SK-N-SH (cell line): ENCODE measurements around the gene PIKFYVE. TPM values are rescaled to one million over a fixed set of nuclear protein-coding genes. Genes with fewer than 3 reads are reported as not detected.

Experiments
- CTCF ChIA-PET: fragments of 300-600, 350-600 bp; formaldehyde crosslinking; extraction: SDS; loops from one replicate; lab custom pipeline; 2021; lab: Yijun Ruan, JAX
- POLR2A ChIA-PET: fragments of 350-600 bp; sonication (Branson Sonifier 250); formaldehyde crosslinking; extraction: SDS; loops from one replicate; lab custom pipeline; 2020; ENCODE audit warnings: antibody characterized with exemption, inconsistent platforms; lab: Yijun Ruan, JAX
- DNase-seq: peaks from one replicate; pipeline ENCODE4 v3.0.0; 2012
- H2AFZ ChIP-seq: fragments of 200-600 bp; sonication (generic); 2 replicates; pipeline ENCODE4 v1.8.1; 2016; ENCODE audit warnings: antibody characterized with exemption, mild to moderate bottlenecking, low read depth
- H3F3A ChIP-seq: fragments of 200-600 bp; sonication (generic); replicated peaks from 2 replicates; pipeline ENCODE3; 2016; ENCODE audit warnings: antibody characterized with exemption, mild to moderate bottlenecking; ENCODE audit not compliant: insufficient read depth
- H3K27ac ChIP-seq, 2 experiments: fragments of 200-500 bp in 1 of 2; fragments of 200-600 bp in 1 of 2; sonication (Bioruptor generic) in 1 of 2; sonication (generic), shearing (Covaris generic) in 1 of 2; 2 replicates each; pipeline versions ENCODE4 v1.5.1 to v1.6.1; 2014 to 2016; ENCODE audit warnings: low read depth in 2 of 2, inconsistent platforms in 1 of 2, low read length in 1 of 2, mild to moderate bottlenecking in 1 of 2, mixed read lengths in 1 of 2
- H3K27me3 ChIP-seq: fragments of 200-600 bp; sonication (generic), shearing (Covaris generic); 2 replicates; pipeline ENCODE4 v1.6.1; 2016; ENCODE audit warnings: mixed run types; ENCODE audit not compliant: insufficient read depth
- H3K36me3 ChIP-seq, 2 experiments: fragments of 200-500 bp in 1 of 2; fragments of 200-600 bp in 1 of 2; sonication (Bioruptor generic) in 1 of 2; sonication (generic) in 1 of 2; replicated peaks in 1 of 2; 2 replicates each; pipeline versions ENCODE3 to v1.5.1; 2014 to 2016; ENCODE audit warnings: low read length in 1 of 2, mild to moderate bottlenecking in 1 of 2; ENCODE audit not compliant: insufficient read depth in 2 of 2, control insufficient read depth in 1 of 2
- H3K4me1 ChIP-seq, 2 experiments: fragments of 200-500 bp in 1 of 2; fragments of 200-600 bp in 1 of 2; sonication (Bioruptor generic) in 1 of 2; sonication (generic), shearing (Covaris generic) in 1 of 2; 2 replicates each; pipeline versions ENCODE4 v1.5.1 to v1.6.1; 2014 to 2016; ENCODE audit warnings: low read depth in 1 of 2, low read length in 1 of 2, mixed run types in 1 of 2; ENCODE audit not compliant: insufficient read depth in 2 of 2, control insufficient read depth in 1 of 2
- H3K4me2 ChIP-seq: fragments of 200-600 bp; sonication (generic), shearing (Covaris generic); 2 replicates; pipeline ENCODE4 v1.6.1; 2017; ENCODE audit warnings: mixed run types
- H3K4me3 ChIP-seq, 2 experiments: fragments of 200-500 bp in 1 of 2; fragments of 200-600 bp in 1 of 2; sonication (Bioruptor generic) in 1 of 2; sonication (generic), shearing (Covaris generic) in 1 of 2; 2 replicates each; pipeline versions ENCODE4 v1.5.1 to v1.8.1; 2014 to 2016; ENCODE audit warnings: low read depth in 2 of 2, inconsistent platforms in 1 of 2, low read length in 1 of 2, mild to moderate bottlenecking in 1 of 2, mixed read lengths in 1 of 2, moderate library complexity in 1 of 2
- H3K79me2 ChIP-seq: fragments of 200-600 bp; sonication (generic); 2 replicates; pipeline ENCODE4 v1.8.1; 2017; ENCODE audit warnings: mild to moderate bottlenecking; ENCODE audit not compliant: insufficient read depth
- H3K9ac ChIP-seq: fragments of 200-600 bp; sonication (generic); 2 replicates; pipeline ENCODE4 v1.6.1; 2017; ENCODE audit warnings: mixed run types
- H3K9me2 ChIP-seq: fragments of 200-600 bp; sonication (generic); 2 replicates; pipeline ENCODE4 v1.6.1; 2017; ENCODE audit warnings: mixed run types
- H3K9me3 ChIP-seq: fragments of 200-600 bp; sonication (generic); 2 replicates; pipeline ENCODE4 v1.6.1; 2017; ENCODE audit warnings: mixed run types, mild to moderate bottlenecking, moderate library complexity
- H4K20me1 ChIP-seq: fragments of 200-600 bp; sonication (generic); 2 replicates; pipeline ENCODE4 v1.6.1; 2017; ENCODE audit warnings: mild to moderate bottlenecking, mixed run types; ENCODE audit not compliant: insufficient read depth
- CHD2 ChIP-seq: fragments of 150-350 bp; IDR thresholded peaks from 2 replicates; pipeline ENCODE4 v1.6.1; 2018; ENCODE audit warnings: low read length; ENCODE audit not compliant: partially characterized antibody
- ELF1 ChIP-seq: IDR thresholded peaks from 2 replicates; pipeline ENCODE4 v1.4.0; 2012
- EP300 ChIP-seq, 2 experiments: IDR thresholded peaks; 2 replicates each; pipeline versions ENCODE4 v1.4.0 to v1.6.1; 2012; ENCODE audit warnings: borderline replicate concordance in 1 of 2, low read depth in 1 of 2, low read length in 1 of 2
- EZH2phosphoT487 ChIP-seq: fragments of 200-600 bp; sonication (generic); IDR thresholded peaks from 2 replicates; pipeline ENCODE4 v1.6.1; 2017; ENCODE audit warnings: low read depth, mixed run types, mild to moderate bottlenecking, antibody characterized with exemption, moderate library complexity, borderline replicate concordance
- FOXJ3 ChIP-seq: sonication (generic); formaldehyde crosslinking; IDR thresholded peaks from 2 replicates; pipeline ENCODE4 v1.5.1; 2020; ENCODE audit warnings: mild to moderate bottlenecking, missing genetic modification reagents
- FOXM1 ChIP-seq: IDR thresholded peaks from 2 replicates; pipeline ENCODE4 v1.4.0; 2012; ENCODE audit warnings: low read depth, mild to moderate bottlenecking
- GABPA ChIP-seq: IDR thresholded peaks from 2 replicates; pipeline ENCODE4 v1.4.0; 2012; ENCODE audit warnings: low read depth, mild to moderate bottlenecking
- JUND ChIP-seq: IDR thresholded peaks from 2 replicates; pipeline ENCODE4 v1.4.0; 2012
- MEF2A ChIP-seq: IDR thresholded peaks from 2 replicates; pipeline ENCODE4 v1.4.0; 2012; ENCODE audit warnings: low read depth, borderline replicate concordance
- MXI1 ChIP-seq: IDR thresholded peaks from 2 replicates; pipeline ENCODE4 v1.6.1; 2012; ENCODE audit warnings: mild to moderate bottlenecking, low read depth, low read length, improper control_type of control experiment
- NFIC ChIP-seq: IDR thresholded peaks from 2 replicates; pipeline ENCODE4 v1.4.0; 2012; ENCODE audit warnings: borderline replicate concordance
- PBX3 ChIP-seq: IDR thresholded peaks from 2 replicates; pipeline ENCODE4; 2012
- RCOR1 ChIP-seq: fragments of 150-350 bp; IDR thresholded peaks from 2 replicates; pipeline ENCODE4 v1.6.1; 2017; ENCODE audit warnings: antibody characterized with exemption, low read length
- REST ChIP-seq: IDR thresholded peaks from 2 replicates; pipeline ENCODE4 v1.6.1; 2012; ENCODE audit warnings: mild to moderate bottlenecking, low read depth, low read length, moderate library complexity
- RFX5 ChIP-seq: IDR thresholded peaks from 2 replicates; pipeline ENCODE4 v1.6.1; 2012; ENCODE audit warnings: mild to moderate bottlenecking, improper control_type of control experiment, low read length
- SMC3 ChIP-seq: IDR thresholded peaks from 2 replicates; pipeline ENCODE4 v1.6.1; 2012; ENCODE audit warnings: low read depth, low read length, improper control_type of control experiment
- TCF12 ChIP-seq: IDR thresholded peaks from 2 replicates; pipeline ENCODE4 v1.4.0; 2012
- USF1 ChIP-seq: IDR thresholded peaks from 2 replicates; pipeline ENCODE4 v1.4.0; 2012; ENCODE audit warnings: low read depth, borderline replicate concordance
- USF2 ChIP-seq: fragments of 150-350 bp; IDR thresholded peaks from 2 replicates; pipeline ENCODE4 v1.6.1; 2017; ENCODE audit warnings: antibody characterized with exemption, low read length, low read depth, borderline replicate concordance
- ZBTB33 ChIP-seq: IDR thresholded peaks from 2 replicates; pipeline ENCODE4 v1.4.0; 2012; ENCODE audit warnings: low read depth, borderline replicate concordance
- WGBS: methylation state at CpG from one replicate; pipeline ENCODE4 v1.1.6; 2017; ENCODE audit warnings: low lambda C conversion rate; 5-methylcytosine and 5-hydroxymethylcytosine counted together
- polyA plus RNA-seq, 3 experiments: library from polyadenylated mRNA; depleted of rRNA; stranded (reverse); fragments of >200 nt; gene quantifications; 2 replicates each; pipeline ENCODE4 v1.2.3, GENCODE V29; 2012

The PIKFYVE gene
- polyA plus RNA-seq, 1 of the 3 experiments (the other 2 are of a cell fraction), result 7.0 TPM

GRCh38 chr2:208296610-208297009 is 30.6 kb downstream of the PIKFYVE start:
- no peak for TF ChIP-seq FOXJ3
- TF ChIP-seq USF2, result no peak
- TF ChIP-seq PBX3, result no peak
- TF ChIP-seq TCF12, result no peak
- TF ChIP-seq RCOR1, result no peak
- TF ChIP-seq ZBTB33, result no peak
- no peak for TF ChIP-seq ELF1
- TF ChIP-seq NFIC, result no peak
- no peak for TF ChIP-seq MXI1
- TF ChIP-seq MEF2A, result no peak
- TF ChIP-seq CHD2, result no peak
- TF ChIP-seq SMC3, result no peak
- no peak for TF ChIP-seq EZH2phosphoT487
- CTCF ChIA-PET, result no interaction called here
- Histone ChIP-seq H3K4me2 (no peak overlapping the region), H3K9ac (no peak overlapping the region), H3K79me2 (peaks cover 19% of the 10 kb centered on the region), H2AFZ (no peak overlapping the region), H3K9me2 (no peaks in the 10 kb centered on the region), H3K27me3 (no peaks in the 10 kb centered on the region), H3K9me3 (no peaks in the 10 kb centered on the region), H3K36me3 (peaks cover 52 to 68% of the 10 kb centered on the region in 2 experiments), H3K4me1 (no peaks in the 10 kb centered on the region), H4K20me1 (no peaks in the 10 kb centered on the region; the same call in 1 of the 2 replicates), H3K4me3 (no peak overlapping the region), H3K27ac (no peak overlapping the region), H3F3A (no peaks in the 10 kb centered on the region)
- POLR2A ChIA-PET, result no interaction called here
- 93% methylated on average over 2 of the region's 2 CpGs for WGBS
- no peak for DNase-seq

- no peaks in the 10 kb centered on the region for H4K20me1 ChIP-seq
- no peak overlapping the region for H3K9ac ChIP-seq
- H3F3A ChIP-seq, result no peaks in the 10 kb centered on the region
- peaks cover 54 to 66% of the 10 kb centered on the region in 2 experiments for H3K36me3 ChIP-seq
- H3K79me2 ChIP-seq, result peaks cover 13% of the 10 kb centered on the region
- no peak overlapping the region for H3K4me3 ChIP-seq
- no peak overlapping the region for H3K27ac ChIP-seq
- no peaks in the 10 kb centered on the region for H3K9me3 ChIP-seq
- DNase-seq, result no peak
- ChIA-PET CTCF (no interaction called here), POLR2A (no interaction called here)
- H3K9me2 ChIP-seq, result no peaks in the 10 kb centered on the region
- WGBS, result 96% methylated on average over 1 of the region's 1 CpG
- no peak overlapping the region for H3K4me2 ChIP-seq
- no peak overlapping the region for H2AFZ ChIP-seq
- no peaks in the 10 kb centered on the region for H3K4me1 ChIP-seq
- no peaks in the 10 kb centered on the region for H3K27me3 ChIP-seq
- no peak for TF ChIP-seq GABPA
- no peak for TF ChIP-seq USF2
- no peak for TF ChIP-seq MEF2A
- no peak for TF ChIP-seq SMC3
- TF ChIP-seq JUND, result no peak
- TF ChIP-seq CHD2, result no peak
- TF ChIP-seq RFX5, result no peak
- TF ChIP-seq RCOR1, result no peak
- TF ChIP-seq EP300 (IDR thresholded peaks at IDR 0.05; ENCODE audit: borderline replicate concordance in 1 of 2, low read depth in 1 of 2, low read length in 1 of 2), result no peak
- no peak for TF ChIP-seq REST
- TF ChIP-seq TCF12, result no peak
- no peak for TF ChIP-seq FOXM1
- no peak for TF ChIP-seq USF1
These were observed 31.9 kb downstream of the PIKFYVE start for GRCh38 chr2:208297961-208298360.
